Astrocyte (in vitro differentiated cells and primary cell): Measurements from ENCODE around the gene LSP1.

ENCODE experiments used
- EZH2 ChIP-seq: IDR thresholded peaks from 2 replicates; pipeline ENCODE4 v1.6.1; 2012; ENCODE audit warnings: mild to moderate bottlenecking, low read length, inconsistent platforms; ENCODE audit not compliant: insufficient read depth
- TF ChIP-seq, protein P1 (sequence below): IDR thresholded peaks from 2 replicates; pipeline ENCODE4 v1.5.1; 2011; ENCODE audit warnings: low read depth, mild to moderate bottlenecking, inconsistent platforms, low read length, moderate library complexity; ENCODE audit not compliant: insufficient read depth

GRCh38 chr11:1913271-1914060 is 60.6 kb downstream of the LSP1 start:
- TF ChIP-seq, protein P1, sequence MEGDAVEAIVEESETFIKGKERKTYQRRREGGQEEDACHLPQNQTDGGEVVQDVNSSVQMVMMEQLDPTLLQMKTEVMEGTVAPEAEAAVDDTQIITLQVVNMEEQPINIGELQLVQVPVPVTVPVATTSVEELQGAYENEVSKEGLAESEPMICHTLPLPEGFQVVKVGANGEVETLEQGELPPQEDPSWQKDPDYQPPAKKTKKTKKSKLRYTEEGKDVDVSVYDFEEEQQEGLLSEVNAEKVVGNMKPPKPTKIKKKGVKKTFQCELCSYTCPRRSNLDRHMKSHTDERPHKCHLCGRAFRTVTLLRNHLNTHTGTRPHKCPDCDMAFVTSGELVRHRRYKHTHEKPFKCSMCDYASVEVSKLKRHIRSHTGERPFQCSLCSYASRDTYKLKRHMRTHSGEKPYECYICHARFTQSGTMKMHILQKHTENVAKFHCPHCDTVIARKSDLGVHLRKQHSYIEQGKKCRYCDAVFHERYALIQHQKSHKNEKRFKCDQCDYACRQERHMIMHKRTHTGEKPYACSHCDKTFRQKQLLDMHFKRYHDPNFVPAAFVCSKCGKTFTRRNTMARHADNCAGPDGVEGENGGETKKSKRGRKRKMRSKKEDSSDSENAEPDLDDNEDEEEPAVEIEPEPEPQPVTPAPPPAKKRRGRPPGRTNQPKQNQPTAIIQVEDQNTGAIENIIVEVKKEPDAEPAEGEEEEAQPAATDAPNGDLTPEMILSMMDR: no peak
- no peak for TF ChIP-seq EZH2
